ENCODE data around the gene WDR70.
"Not testable (repeated sequence)": the region's sequence is repeated elsewhere in the genome, so short reads cannot be mapped to it uniquely, and the experiment has no call there.

DNA sequence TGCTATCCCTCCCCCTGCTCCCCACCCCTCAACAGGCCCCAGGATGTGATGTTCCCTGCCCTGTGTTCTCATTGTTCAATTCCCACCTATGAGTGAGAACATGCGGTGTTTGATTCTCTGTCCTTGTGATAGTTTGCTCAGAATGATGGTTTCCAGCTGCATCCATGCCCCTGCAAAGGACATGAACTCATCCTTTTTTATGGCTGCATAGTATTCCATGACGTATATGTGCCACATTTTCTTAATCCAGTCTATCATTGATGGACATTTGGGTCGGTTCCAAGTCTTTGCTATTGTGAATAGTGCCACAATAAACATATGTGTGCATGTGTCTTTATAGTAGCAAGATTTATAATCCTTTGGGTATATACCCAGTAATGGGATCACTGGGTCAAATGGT is 214.2 kb downstream of the WDR70 start:
- not testable (repeated sequence) for TF ChIP-seq POLR2A, CTCF, POLR2AphosphoS5 (IDR thresholded peaks at IDR 0.05)

Data from sigmoid colon (tissue), 4 donors.